ENCODE results near the gene SLC25A38. TPM values are rescaled to one million over a fixed set of nuclear protein-coding genes. Genes with fewer than 3 reads are reported as not detected.

SLC25A38 gene
- total RNA-seq, 1 donor from 2014 or later: 36.0 TPM

DNA sequence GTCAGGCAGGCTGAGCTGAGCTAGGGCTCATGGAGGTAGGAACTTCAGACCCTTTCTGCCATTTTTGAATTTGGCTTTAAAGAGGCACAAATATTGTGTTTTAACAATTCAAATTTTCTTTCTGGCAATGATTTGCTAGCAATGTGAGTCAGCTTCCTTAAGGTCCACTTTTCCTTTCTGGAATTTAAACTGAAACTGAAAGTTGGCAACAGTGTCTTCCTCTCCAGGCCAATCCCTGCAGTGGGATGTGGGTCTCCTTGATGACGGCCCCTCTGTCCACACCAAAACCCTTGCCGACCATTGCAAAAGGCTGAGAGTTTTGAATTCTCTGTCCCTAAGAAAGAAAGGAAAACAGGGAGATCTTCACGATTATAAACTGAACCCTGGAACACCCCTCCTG is 50.5 kb downstream of the SLC25A38 start:
- DNase-seq (ENCODE audit: low spot score): no peak

- DNase-seq (ENCODE audit: low spot score): no peak
Observed at GRCh38 chr3:39434574-39434973, 51.4 kb downstream of the SLC25A38 start.

DNA sequence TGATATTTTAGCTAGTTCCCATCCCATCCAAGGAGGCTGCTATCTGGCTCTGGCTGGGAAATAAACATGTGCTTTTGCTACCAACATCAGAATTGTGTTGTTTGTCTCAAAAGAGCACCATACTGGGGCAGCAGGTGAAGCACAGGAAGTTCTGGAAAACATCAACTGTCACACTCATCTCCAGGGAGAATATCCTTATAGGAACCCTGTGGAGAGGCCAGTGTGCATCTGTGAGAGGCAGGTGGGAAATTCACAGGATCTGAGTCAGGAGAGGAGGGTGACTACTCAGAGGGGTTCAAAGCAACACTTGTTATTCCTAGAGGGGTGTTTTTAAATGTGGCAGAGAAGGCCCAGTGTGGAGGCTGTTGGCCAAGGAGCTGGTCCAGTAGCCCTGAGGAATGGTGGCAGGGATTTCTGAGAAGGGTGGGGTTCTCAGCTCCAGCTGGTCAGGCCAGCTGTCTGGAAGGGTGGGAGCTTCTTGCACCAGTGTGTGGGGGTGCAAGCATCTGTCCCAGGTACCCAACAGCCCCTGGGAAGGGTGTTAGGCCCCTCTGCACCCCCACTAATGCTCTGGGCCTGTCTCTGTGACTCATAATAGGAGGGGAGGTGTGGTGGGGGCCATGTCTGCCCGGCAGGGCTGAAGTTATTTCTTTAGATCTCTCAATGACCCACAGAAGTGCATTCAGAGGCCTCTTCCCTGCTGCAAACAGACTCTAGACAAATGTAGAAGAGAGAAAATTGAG is 52.0 kb downstream of the SLC25A38 start:
- no peak for DNase-seq (ENCODE audit: low spot score)

- DNase-seq (ENCODE audit: low spot score): no peak
Observed at GRCh38 chr3:39438880-39439279, 55.7 kb downstream of the SLC25A38 start.

DNA sequence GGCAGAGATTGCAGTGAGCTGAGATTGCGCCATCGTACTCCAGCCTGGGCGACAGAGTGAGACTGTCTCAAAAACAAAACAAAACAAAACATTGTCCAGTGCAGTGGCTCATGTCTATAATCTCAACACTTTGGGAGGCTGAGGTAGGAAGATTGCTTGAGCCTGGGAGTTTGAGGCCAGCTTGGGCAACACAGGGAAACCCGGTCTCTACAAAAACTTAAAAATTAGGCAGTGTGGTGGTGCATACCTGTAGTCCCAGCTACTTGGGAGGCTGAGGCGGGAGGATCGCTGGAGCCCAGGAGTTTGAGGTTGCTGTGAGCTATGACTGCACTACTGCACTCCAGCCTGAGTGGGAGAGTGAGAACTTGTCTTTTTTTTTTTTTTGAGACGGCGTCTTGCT is 57.1 kb downstream of the SLC25A38 start:
- no peak for DNase-seq (ENCODE audit: low spot score)

DNA sequence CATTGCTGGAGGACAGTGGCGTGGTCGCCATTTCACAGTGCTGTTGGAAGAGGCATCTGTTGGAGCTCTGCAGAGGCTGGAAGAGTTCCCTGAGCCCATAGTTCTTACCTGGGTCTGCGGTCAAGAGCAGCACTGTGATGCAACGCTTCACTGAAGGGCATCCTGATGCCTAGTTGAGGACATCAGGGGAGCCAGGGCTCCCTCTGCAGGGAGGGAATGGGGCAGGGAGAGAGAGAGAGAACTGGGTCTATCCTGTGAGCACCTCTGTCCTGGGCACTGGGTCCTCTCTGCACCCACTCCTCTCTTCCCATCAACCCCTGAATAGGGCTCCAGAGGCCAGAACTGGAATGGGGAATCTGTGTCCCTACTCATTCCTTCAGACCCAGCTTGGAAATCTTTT is 60.4 kb downstream of the SLC25A38 start:
- no peak for DNase-seq (ENCODE audit: low spot score)

GRCh38 chr3:39445927-39446326 is 62.8 kb downstream of the SLC25A38 start:
- no peak for DNase-seq (ENCODE audit: low spot score)

- no peak for DNase-seq (ENCODE audit: low spot score)
Observed at GRCh38 chr3:39446444-39446843, 63.3 kb downstream of the SLC25A38 start.

Other genes starting within 250 kb of the SLC25A38 start
- gene CSRNP1, start 229.8 kb upstream of the SLC25A38 start, total RNA-seq: 32.1 TPM
- gene XIRP1, start 190.8 kb upstream of the SLC25A38 start, total RNA-seq: 0.13 TPM
- 1.5 TPM for gene CX3CR1, start 103.3 kb upstream of the SLC25A38 start, total RNA-seq
- gene CCR8, start 53.7 kb upstream of the SLC25A38 start, total RNA-seq: not detected
- gene RPSA, start 23.4 kb downstream of the SLC25A38 start, total RNA-seq: 1,330 TPM
- gene MOBP, start 84.3 kb downstream of the SLC25A38 start, total RNA-seq: not detected

All from ureter (tissue), 1 donor.